Adrenal gland (tissue), 12 donors: ENCODE measurements around the gene TRMT11. TPM values are rescaled to one million over a fixed set of nuclear protein-coding genes. Genes with fewer than 3 reads are reported as not detected.
"Not testable (repeated sequence)": the region's sequence is repeated elsewhere in the genome, so short reads cannot be mapped to it uniquely, and the experiment has no call there.

Source experiments
- DNase-seq, 7 donors: peaks; one replicate each; pipeline ENCODE4 v3.0.0-alpha.2; 2019 to 2020
- H3K27ac ChIP-seq, 5 donors: fragments of 200-600 bp; sonication (generic) in 4 of 5; 1 replicate in 3 of 5; 2 replicates in 2 of 5; pipeline versions ENCODE4 v1.5.1 to v1.8.0; 2016 to 2020; ENCODE audit warnings: mild to moderate bottlenecking in 1 of 5
- H3K27me3 ChIP-seq: fragments of 200-600 bp; 2 replicates; pipeline ENCODE4 v1.8.0; 2021
- H3K36me3 ChIP-seq, 2 donors: fragments of 200-600 bp; replicated peaks in 1 of 2; 1 replicate in 1 of 2; 2 replicates in 1 of 2; pipeline versions ENCODE4 v1.5.1 to v1.8.0; 2018 to 2022
- H3K4me1 ChIP-seq, 2 donors: fragments of 200-600 bp; replicated peaks in 1 of 2; 1 replicate in 1 of 2; 2 replicates in 1 of 2; pipeline versions ENCODE4 v1.5.1 to v1.8.0; 2018 to 2021
- H3K4me3 ChIP-seq, 4 donors: fragments of 200-600 bp; sonication (generic) in 3 of 4; one replicate each; pipeline ENCODE4 v1.5.1; 2016 to 2018
- H3K9me3 ChIP-seq, 3 donors: fragments of 200-600 bp; sonication (generic) in 1 of 3; replicated peaks in 1 of 3; 1 replicate in 2 of 3; 2 replicates in 1 of 3; pipeline versions ENCODE4 v1.5.1 to v1.8.0; 2016 to 2021
- POLR2A ChIP-seq, 2 donors: fragments of 450-650 bp; IDR thresholded peaks; one replicate each; pipeline ENCODE4 v1.6.1; 2017; ENCODE audit warnings: antibody characterized with exemption in 2 of 2, mild to moderate bottlenecking in 2 of 2, moderate library complexity in 1 of 2
- WGBS, 4 donors: extraction: QIAGEN DNeasy Blood & Tissue Kit in 2 of 4; methylation state at CpG; one replicate each; pipeline versions ENCODE4 v1.1.5 to v1.1.7; 2013 to 2017; 5-methylcytosine and 5-hydroxymethylcytosine counted together
- intact Hi-C, 2 donors: fragments of 100-400 bp; cut with DNase I; formaldehyde crosslinking; loops; one replicate each; pipeline versions ENCODE4 v1.14.1 to v1.15.0; 2022 to 2023
- polyA plus RNA-seq, 3 donors: library from polyadenylated mRNA; stranded (reverse); fragments of 200-250 nt in 2 of 3; fragments of 350-450 nt in 1 of 3; fragmentation: Illumina TruSeq in 1 of 3; extraction: RNeasy Lipid Tissue Mini Kit (QIAGEN cat#74804) in 1 of 3; gene quantifications; one replicate each; pipeline ENCODE4 v1.2.3, GENCODE V29; 2013 to 2014
- total RNA-seq, 9 donors: library from RNA; depleted of rRNA in 4 of 9; stranded (reverse); fragments of >200 nt in 4 of 9; fragments of 120-200 nt in 1 of 9; fragmentation: NEBNext Ultra II Directional in 1 of 9; extraction: Animal tissue kit (Norgen Biotek cat#: 25700) in 1 of 9; gene quantifications; one replicate each; pipeline versions ENCODE4 v1.1.0 to v1.2.4, GENCODE V29; 2013 to 2023
- TF ChIP-seq, protein P1 (sequence below), 6 experiments: fragments of 450-650 bp in 4 of 6; fragments of 200-600 bp in 2 of 6; sonication (generic) in 1 of 6; IDR thresholded peaks; 1 replicate in 5 of 6; 2 replicates in 1 of 6; pipeline versions ENCODE4 v1.5.1 to v1.8.0; 2016 to 2021; ENCODE audit warnings: antibody characterized with exemption in 6 of 6, mild to moderate bottlenecking in 2 of 6, moderate library complexity in 1 of 6
- donor health status: healthy with polysubstance abuse.
- donor health status: Bipolar disorder and iron deficiency.
- donor health status: DM: yes; HTN: yes; CAD: no.
- donor health status: DM: no; HTN: no; CAD: no.
- donor health status: DM: no; HTN: no; CAD: no.
- donor health status: DM: yes; HTN: yes; CAD: no.

The TRMT11 gene
- total and polyA plus RNA-seq, 12 donors, result 9.7 to 29.9 (median 17.9) TPM

DNA sequence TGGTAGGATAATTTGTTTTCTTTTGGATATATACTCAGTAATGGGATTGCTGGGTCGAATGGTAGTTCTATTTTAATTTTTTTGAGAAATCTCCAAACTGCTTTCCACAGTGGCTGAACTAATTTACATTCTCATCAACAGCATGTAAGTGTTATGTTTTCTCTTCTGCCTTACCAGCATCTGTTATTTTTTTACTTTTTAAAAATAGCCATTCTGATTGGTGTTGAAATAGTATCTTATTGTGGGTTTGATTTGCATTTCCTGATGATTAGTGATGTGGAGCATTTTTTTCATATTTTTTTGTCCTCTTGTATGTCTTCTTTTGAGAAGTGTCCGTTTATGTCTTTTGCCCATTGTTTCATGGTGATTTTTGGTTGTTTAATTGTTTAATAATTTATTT lies 17.8 kb upstream of the TRMT11 start:
- Histone ChIP-seq H3K9me3 (no peaks in the 10 kb centered on the region), H3K27ac (no peak overlapping the region), H3K4me1 (peaks cover 0 to 13% of the 10 kb centered on the region in 2 donors), H3K4me3 (no peak overlapping the region), H3K27me3 (no peaks in the 10 kb centered on the region), H3K36me3 (no peaks in the 10 kb centered on the region)
- intact Hi-C loops, result no loop called here
- no peak for TF ChIP-seq POLR2A (IDR thresholded peaks at IDR 0.05)
- TF ChIP-seq, protein P1, sequence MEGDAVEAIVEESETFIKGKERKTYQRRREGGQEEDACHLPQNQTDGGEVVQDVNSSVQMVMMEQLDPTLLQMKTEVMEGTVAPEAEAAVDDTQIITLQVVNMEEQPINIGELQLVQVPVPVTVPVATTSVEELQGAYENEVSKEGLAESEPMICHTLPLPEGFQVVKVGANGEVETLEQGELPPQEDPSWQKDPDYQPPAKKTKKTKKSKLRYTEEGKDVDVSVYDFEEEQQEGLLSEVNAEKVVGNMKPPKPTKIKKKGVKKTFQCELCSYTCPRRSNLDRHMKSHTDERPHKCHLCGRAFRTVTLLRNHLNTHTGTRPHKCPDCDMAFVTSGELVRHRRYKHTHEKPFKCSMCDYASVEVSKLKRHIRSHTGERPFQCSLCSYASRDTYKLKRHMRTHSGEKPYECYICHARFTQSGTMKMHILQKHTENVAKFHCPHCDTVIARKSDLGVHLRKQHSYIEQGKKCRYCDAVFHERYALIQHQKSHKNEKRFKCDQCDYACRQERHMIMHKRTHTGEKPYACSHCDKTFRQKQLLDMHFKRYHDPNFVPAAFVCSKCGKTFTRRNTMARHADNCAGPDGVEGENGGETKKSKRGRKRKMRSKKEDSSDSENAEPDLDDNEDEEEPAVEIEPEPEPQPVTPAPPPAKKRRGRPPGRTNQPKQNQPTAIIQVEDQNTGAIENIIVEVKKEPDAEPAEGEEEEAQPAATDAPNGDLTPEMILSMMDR (IDR thresholded peaks at IDR 0.05), result no peak
- WGBS, 4 donors, result 83 to 93% (median 90%) methylated on average over 2 of the region's 2 CpGs
- no peak for DNase-seq

GRCh38 chr6:125970760-125971159 lies 15.6 kb upstream of the TRMT11 start:
- no peaks in the 10 kb centered on the region for H3K36me3 ChIP-seq
- H3K4me3 ChIP-seq, result no peak overlapping the region
- 0 to 57% (median 27%) methylated on average over 2 of the region's 2 CpGs for WGBS, 4 donors
- TF ChIP-seq POLR2A (IDR thresholded peaks at IDR 0.05), result no peak
- TF ChIP-seq, protein P1 (IDR thresholded peaks at IDR 0.05), result no peak
- no peak overlapping the region for H3K27ac ChIP-seq
- H3K27me3 ChIP-seq, result no peaks in the 10 kb centered on the region
- H3K9me3 ChIP-seq, result no peaks in the 10 kb centered on the region
- DNase-seq, result no peak
- intact Hi-C loops, result no loop called here
- H3K4me1 ChIP-seq, result peaks cover 0 to 9% of the 10 kb centered on the region in 2 donors

GRCh38 chr6:125972478-125972877 lies 13.9 kb upstream of the TRMT11 start:
- H3K9me3 ChIP-seq, H3K27ac ChIP-seq, H3K4me1 ChIP-seq, H3K36me3 ChIP-seq, H3K27me3 ChIP-seq, intact Hi-C loops, DNase-seq, H3K4me3 ChIP-seq: not testable (repeated sequence)
- 95 to 100% (median 99%) methylated on average over 1 of the region's 1 CpG for WGBS, 4 donors

DNA sequence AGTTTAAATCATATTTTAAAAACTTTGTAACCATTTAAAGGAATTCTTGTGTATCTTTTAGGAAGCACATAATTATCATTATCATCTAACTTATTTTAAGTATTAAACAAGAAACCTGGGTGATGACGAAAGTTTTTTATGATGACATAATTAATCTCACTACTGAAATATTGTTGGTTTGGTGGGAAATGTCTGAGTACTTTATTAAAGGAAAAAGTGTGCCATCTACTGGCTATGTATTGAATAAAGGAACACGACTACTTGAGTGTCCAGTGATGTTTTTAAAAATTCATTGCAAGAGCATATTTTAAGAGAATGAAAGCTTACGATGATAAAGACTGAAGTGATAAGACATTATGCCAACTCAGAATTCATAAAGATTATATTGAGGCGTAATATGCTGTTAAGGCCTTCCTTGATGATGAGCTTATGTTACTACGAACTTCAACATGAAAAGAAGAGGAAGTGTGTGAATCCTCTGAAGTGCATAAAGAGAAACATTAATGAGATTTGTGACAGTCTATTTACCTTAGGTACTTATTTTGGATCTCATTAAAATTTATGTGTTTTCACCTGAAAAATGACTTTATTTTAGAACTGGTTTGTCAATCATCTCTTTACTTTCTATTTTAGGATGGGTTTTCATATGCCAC lies 12.0 kb upstream of the TRMT11 start:
- no peak for TF ChIP-seq POLR2A (IDR thresholded peaks at IDR 0.05)
- TF ChIP-seq, protein P1 (IDR thresholded peaks at IDR 0.05), result peak; percentile 49 to 78 (median 64)
- intact Hi-C loops, result no loop called here
- H3K27ac ChIP-seq, result peak overlapping the region in 2 of 5 donors; percentile 14 to 22
- no peak for DNase-seq
- H3K4me3 ChIP-seq, result no peak overlapping the region
- 19 to 29% (median 24%) methylated on average over 5 of the region's 5 CpGs for WGBS, 4 donors
- no peaks in the 10 kb centered on the region for H3K27me3 ChIP-seq
- no peaks in the 10 kb centered on the region for H3K36me3 ChIP-seq
- no peaks in the 10 kb centered on the region for H3K9me3 ChIP-seq
- H3K4me1 ChIP-seq, result no peaks in the 10 kb centered on the region

DNA sequence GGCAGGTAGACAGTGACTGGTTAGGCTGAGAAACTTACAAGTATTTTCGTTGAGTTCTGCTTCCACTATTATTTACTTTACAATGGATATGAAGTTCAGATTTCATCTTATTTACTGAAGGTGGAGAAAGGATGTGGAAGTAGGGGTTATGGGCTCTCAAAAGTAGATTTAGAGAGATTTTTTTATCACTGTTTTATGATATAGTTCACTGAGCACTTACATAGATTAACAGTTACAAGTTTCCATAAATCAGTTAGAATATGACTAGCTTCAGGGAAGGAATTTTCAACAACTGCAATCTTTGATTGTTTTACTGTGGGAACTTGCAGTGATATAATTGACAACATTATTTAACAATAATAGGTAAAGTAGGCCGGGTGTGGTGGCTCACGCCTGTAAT lies 7.2 kb upstream of the TRMT11 start:
- no peaks in the 10 kb centered on the region for H3K36me3 ChIP-seq
- no peaks in the 10 kb centered on the region for H3K4me1 ChIP-seq
- H3K27me3 ChIP-seq, result no peaks in the 10 kb centered on the region
- WGBS, 4 donors, result 83 to 93% (median 88%) methylated on average over 3 of the region's 3 CpGs
- H3K9me3 ChIP-seq, result no peaks in the 10 kb centered on the region
- DNase-seq, result no peak
- H3K4me3 ChIP-seq, result no peak overlapping the region
- TF ChIP-seq POLR2A (IDR thresholded peaks at IDR 0.05), result no peak
- TF ChIP-seq, protein P1 (IDR thresholded peaks at IDR 0.05), result no peak
- intact Hi-C loops, result no loop called here
- no peak overlapping the region for H3K27ac ChIP-seq
